Stimulated activated CD4-positive, alpha-beta T cell treated with anti-CD3 and anti-CD28 coated beads, Interleukin-12 subunit alpha, Interleukin-12 subunit beta, amount 100 ng/mL, for 48 hours (primary cell): Measurements from ENCODE around the gene TMTC1.
"Not testable (repeated sequence)": the region's sequence is repeated elsewhere in the genome, so short reads cannot be mapped to it uniquely, and the experiment has no call there.

Experiments used
- DNase-seq, 3 donors: peaks; one replicate each; pipeline ENCODE4 v3.0.0-alpha.2; 2020; ENCODE audit warnings: low read depth in 2 of 3, low spot score in 1 of 3

Gene TMTC1

GRCh38 chr12:29673346-29673745 lies 110.4 kb downstream of the TMTC1 start:
- no peak for DNase-seq

- no peak for DNase-seq
Observed at GRCh38 chr12:29672580-29672979, 111.2 kb downstream of the TMTC1 start.

GRCh38 chr12:29671742-29672141 lies 112.0 kb downstream of the TMTC1 start:
- no peak for DNase-seq

GRCh38 chr12:29667011-29667410 lies 116.7 kb downstream of the TMTC1 start:
- no peak for DNase-seq

GRCh38 chr12:29665107-29665506 lies 118.6 kb downstream of the TMTC1 start:
- no peak for DNase-seq

- DNase-seq: no peak
Observed at GRCh38 chr12:29662734-29663323, 120.9 kb downstream of the TMTC1 start.

- DNase-seq: no peak
Observed at GRCh38 chr12:29660847-29661246, 122.9 kb downstream of the TMTC1 start.

GRCh38 chr12:29656762-29657538 lies 126.8 kb downstream of the TMTC1 start:
- DNase-seq: no peak

GRCh38 chr12:29655861-29656260 lies 127.9 kb downstream of the TMTC1 start:
- DNase-seq: no peak

- no peak for DNase-seq
Observed at GRCh38 chr12:29653286-29653685, 130.5 kb downstream of the TMTC1 start.

GRCh38 chr12:29650371-29650770 lies 133.4 kb downstream of the TMTC1 start:
- no peak for DNase-seq

GRCh38 chr12:29649722-29650121 lies 134.0 kb downstream of the TMTC1 start:
- no peak for DNase-seq

GRCh38 chr12:29644536-29645162 lies 139.1 kb downstream of the TMTC1 start:
- DNase-seq: no peak

GRCh38 chr12:29640589-29641345 lies 143.0 kb downstream of the TMTC1 start:
- no peak for DNase-seq

- DNase-seq: no peak
Observed at GRCh38 chr12:29639893-29640495, 143.7 kb downstream of the TMTC1 start.

- DNase-seq: no peak
Observed at GRCh38 chr12:29638528-29638927, 145.2 kb downstream of the TMTC1 start.

GRCh38 chr12:29634057-29634456 lies 149.7 kb downstream of the TMTC1 start:
- no peak for DNase-seq

- DNase-seq: not testable (repeated sequence)
Observed at GRCh38 chr12:29630164-29630563, 153.6 kb downstream of the TMTC1 start.

GRCh38 chr12:29627221-29627620 lies 156.5 kb downstream of the TMTC1 start:
- no peak for DNase-seq

GRCh38 chr12:29625359-29625953 lies 158.3 kb downstream of the TMTC1 start:
- no peak for DNase-seq

- no peak for DNase-seq
Observed at GRCh38 chr12:29622251-29622650, 161.5 kb downstream of the TMTC1 start.
